HG03442 (cell line): ENCODE results near the gene VPS11.

Experiments used
- ATAC-seq: cut with Tn5 transposase; IDR thresholded peaks from one replicate; pipeline ENCODE4 v1.9.1; 2021; ENCODE audit warnings: mild to moderate bottlenecking, moderate library complexity; ENCODE audit not compliant: unreplicated experiment

The VPS11 gene

GRCh38 chr11:119078675-119079420 is 11.2 kb downstream of the VPS11 start:
- ATAC-seq: no peak

DNA sequence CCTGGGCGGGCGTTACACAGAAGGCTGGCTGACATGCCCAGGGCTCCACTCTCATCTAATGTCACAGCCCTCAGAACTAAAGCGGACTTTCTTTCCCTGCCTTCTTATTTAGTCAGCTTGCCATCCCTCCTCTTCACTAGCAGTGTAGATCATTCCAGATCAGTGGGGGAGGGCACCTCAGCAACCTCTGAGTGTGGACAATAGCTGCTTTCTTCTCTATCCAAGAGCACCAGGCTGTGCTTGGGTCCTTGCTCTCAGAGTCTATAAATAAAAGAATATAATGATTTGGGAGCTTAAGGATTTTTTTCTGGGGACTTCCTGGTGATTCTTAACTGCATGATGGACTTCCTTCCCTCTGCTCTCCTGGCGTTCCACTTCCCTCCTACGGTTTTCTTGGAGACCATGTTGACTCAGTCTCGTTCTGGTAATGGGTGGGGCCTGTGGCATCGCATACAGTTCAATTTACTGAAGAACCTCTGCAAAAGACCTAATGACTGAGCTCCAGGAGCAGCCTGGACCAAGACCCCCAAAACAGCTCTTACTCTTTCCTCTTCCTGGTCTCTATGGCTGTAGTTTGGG is 14.2 kb downstream of the VPS11 start:
- no peak for ATAC-seq

- peak; percentile 87 for ATAC-seq
Measured at GRCh38 chr11:119084663-119085436, 17.2 kb downstream of the VPS11 start, which contains the start of gene HMBS. HMBS (plus strand) TSS chr11:119084881; CDS start chr11:119085034, 153 bp downstream.

DNA sequence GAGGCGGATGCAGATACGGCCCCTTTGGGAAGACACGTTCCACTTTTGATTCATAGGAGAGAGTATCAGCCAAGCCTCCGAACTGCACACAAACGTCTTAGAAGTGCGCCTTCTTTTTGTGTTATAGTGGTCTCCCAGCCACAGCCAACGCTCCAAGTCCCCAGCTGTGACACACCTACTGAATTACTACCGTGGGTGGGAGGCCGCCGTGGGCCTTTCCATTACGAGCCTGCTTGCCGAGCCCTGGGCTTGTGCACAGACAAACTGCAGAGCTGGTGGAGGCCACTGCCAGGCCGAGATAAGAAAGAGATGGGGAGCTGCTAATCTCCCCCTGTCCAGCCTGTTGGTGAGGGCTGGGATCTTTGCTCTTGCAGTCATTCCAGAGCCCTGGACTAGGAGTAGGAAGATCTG is 17.8 kb downstream of the VPS11 start:
- ATAC-seq: peak; percentile 8

GRCh38 chr11:119087123-119087522 is 19.5 kb downstream of the VPS11 start:
- no peak for ATAC-seq

GRCh38 chr11:119087747-119088241 is 20.2 kb downstream of the VPS11 start:
- no peak for ATAC-seq

DNA sequence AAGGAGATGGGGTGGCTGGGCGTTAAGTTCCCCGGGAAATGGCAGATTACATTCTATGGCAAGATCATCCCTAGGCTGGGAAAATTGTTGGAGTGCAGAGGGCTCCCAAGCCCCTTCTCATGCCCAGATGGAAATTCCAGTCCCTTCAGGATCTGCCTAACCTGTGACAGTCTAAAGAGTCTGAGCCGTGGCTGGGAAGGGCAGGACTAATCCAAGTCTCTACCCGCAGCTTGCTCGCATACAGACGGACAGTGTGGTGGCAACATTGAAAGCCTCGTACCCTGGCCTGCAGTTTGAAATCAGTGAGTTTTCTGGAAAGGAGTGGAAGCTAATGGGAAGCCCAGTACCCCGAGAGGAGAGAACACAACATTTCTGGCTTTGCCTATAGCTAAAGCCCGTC is 20.8 kb downstream of the VPS11 start:
- no peak for ATAC-seq

DNA sequence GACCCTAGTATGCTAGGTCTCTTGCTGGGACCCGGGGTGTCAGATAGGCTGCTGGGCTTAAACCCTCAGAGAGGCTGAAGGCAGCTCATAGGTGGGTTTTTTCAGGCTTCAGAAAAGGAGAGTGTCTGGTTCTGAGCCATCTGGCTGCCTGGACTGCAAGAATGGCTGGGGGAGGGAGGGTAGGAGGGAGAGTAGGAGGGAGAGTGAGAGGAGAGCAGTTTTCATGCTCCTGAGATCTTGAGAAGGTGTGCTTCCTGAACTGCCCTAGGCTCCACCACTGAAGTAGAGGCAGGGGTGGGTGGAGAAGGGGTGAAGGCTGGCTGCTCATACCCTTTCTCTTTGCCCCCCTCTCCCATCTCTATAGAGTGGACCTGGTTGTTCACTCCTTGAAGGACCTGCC is 21.7 kb downstream of the VPS11 start:
- no peak for ATAC-seq

- ATAC-seq: no peak
Measured at GRCh38 chr11:119091178-119091577, 23.6 kb downstream of the VPS11 start.

DNA sequence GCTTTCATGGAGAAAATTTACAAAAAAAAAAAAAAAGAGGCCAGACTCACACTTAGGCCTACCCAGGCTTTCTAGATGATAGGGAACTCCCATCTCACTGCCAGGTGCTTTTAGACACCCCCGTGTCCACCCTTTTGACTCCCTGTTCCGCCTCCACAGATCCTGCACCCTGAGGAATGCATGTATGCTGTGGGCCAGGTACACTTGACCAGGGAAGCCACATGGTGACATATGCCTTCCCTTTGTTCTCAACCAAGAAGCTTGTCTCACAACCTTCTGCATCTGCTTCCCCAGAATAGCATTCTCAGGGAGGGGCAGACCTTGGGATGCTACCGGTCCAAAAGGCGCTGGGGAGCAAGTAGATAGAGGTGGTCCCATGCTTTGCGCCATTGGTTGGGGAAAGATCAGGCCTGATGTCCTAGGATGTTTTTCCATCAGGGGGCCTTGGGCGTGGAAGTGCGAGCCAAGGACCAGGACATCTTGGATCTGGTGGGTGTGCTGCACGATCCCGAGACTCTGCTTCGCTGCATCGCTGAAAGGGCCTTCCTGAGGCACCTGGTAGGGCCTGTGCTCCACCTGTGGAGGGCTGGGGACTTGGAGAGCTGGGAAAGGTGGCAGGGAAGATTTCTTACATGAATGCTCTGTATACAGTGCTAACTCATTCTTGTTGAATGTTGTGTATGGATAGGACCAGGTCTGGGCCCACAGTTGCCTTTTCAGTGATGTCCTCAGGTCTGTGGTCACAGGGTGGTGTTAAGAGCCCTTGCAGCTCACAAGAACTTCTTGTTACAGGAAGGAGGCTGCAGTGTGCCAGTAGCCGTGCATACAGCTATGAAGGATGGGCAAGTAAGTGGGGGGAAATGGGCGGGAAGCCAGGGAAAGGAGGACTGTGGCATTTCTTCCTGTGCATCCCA is 24.6 kb downstream of the VPS11 start:
- ATAC-seq: no peak

DNA sequence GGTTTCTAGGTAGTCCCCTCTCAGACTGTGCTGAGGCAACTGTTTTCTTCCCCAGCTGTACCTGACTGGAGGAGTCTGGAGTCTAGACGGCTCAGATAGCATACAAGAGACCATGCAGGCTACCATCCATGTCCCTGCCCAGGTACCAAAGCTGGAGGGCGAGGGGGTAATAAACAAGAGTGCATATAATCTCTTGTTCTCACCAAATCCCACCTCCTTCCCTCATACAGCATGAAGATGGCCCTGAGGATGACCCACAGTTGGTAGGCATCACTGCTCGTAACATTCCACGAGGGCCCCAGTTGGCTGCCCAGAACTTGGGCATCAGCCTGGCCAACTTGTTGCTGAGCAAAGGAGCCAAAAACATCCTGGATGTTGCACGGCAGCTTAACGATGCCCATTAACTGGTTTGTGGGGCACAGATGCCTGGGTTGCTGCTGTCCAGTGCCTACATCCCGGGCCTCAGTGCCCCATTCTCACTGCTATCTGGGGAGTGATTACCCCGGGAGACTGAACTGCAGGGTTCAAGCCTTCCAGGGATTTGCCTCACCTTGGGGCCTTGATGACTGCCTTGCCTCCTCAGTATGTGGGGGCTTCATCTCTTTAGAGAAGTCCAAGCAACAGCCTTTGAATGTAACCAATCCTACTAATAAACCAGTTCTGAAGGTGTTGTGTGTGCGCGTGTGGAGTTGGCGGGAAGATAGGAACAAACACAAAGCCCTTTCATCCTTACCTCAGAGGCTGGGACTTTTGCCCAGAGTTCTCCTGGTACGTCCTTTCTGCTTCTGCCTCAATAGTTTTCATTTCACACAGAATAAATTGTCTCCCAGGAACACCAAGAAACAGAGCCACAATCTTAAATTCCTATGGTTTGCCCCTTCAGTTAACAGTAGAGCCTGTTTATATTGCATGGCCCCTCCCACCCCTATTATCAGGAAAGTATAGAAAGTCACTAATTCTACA is 25.5 kb downstream of the VPS11 start:
- no peak for ATAC-seq

GRCh38 chr11:119093942-119094815 is 26.6 kb downstream of the VPS11 start:
- peak; percentile 5 for ATAC-seq

- ATAC-seq: peak; percentile 29
Measured at GRCh38 chr11:119094816-119095065, 27.1 kb downstream of the VPS11 start.

- peak; percentile 84 for ATAC-seq
Measured at GRCh38 chr11:119095066-119095880, 27.7 kb downstream of the VPS11 start.

DNA sequence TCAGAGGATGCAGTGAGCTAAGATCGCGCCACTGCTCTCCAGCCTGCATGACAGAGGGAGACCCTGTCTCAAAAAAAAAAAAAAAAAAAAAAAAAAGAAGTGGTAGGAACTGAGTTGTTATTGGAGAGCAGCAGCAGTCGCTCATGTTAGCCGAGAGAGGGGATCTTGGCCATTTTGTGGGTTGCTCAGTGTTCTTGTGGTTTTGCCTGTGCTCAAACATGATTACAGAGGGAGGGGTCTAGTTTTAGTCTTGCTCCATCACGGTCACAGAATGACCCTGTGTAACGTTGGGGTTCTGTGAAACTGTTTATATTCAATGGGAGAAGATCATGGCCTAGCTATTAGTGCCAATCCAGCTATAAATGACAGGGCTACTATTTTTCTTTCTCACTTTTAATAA is 32.1 kb downstream of the VPS11 start:
- no peak for ATAC-seq

GRCh38 chr11:119100246-119100970 is 32.8 kb downstream of the VPS11 start:
- ATAC-seq: no peak
